ENCODE results near the gene GKAP1. TPM values are rescaled to one million over a fixed set of nuclear protein-coding genes. Genes with fewer than 3 reads are reported as not detected.

Gene GKAP1
- total and polyA plus RNA-seq, 2 experiments from 2014 or later, result 4.0 to 16.7 TPM

DNA sequence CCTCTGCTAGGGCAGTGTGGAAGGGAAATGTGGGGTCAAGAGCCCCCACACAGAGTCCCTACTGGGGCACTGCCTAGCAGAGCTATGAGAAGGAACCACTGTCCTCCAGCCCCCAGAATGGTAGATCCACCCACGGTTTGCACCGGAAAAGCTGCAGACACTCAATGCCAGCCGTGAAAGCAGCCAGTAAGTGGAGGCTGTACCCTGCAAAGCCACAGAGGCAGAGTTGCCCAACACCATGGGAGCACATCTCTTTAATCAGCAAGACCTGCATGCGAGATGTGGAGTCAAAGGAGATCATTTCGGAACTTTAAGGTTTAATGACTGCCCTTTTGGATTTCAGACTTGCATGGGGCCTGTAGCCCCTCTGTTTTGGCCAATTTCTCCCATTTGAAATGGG, 52.2 kb downstream of the GKAP1 start (continued):
- TF ChIP-seq, protein P1, sequence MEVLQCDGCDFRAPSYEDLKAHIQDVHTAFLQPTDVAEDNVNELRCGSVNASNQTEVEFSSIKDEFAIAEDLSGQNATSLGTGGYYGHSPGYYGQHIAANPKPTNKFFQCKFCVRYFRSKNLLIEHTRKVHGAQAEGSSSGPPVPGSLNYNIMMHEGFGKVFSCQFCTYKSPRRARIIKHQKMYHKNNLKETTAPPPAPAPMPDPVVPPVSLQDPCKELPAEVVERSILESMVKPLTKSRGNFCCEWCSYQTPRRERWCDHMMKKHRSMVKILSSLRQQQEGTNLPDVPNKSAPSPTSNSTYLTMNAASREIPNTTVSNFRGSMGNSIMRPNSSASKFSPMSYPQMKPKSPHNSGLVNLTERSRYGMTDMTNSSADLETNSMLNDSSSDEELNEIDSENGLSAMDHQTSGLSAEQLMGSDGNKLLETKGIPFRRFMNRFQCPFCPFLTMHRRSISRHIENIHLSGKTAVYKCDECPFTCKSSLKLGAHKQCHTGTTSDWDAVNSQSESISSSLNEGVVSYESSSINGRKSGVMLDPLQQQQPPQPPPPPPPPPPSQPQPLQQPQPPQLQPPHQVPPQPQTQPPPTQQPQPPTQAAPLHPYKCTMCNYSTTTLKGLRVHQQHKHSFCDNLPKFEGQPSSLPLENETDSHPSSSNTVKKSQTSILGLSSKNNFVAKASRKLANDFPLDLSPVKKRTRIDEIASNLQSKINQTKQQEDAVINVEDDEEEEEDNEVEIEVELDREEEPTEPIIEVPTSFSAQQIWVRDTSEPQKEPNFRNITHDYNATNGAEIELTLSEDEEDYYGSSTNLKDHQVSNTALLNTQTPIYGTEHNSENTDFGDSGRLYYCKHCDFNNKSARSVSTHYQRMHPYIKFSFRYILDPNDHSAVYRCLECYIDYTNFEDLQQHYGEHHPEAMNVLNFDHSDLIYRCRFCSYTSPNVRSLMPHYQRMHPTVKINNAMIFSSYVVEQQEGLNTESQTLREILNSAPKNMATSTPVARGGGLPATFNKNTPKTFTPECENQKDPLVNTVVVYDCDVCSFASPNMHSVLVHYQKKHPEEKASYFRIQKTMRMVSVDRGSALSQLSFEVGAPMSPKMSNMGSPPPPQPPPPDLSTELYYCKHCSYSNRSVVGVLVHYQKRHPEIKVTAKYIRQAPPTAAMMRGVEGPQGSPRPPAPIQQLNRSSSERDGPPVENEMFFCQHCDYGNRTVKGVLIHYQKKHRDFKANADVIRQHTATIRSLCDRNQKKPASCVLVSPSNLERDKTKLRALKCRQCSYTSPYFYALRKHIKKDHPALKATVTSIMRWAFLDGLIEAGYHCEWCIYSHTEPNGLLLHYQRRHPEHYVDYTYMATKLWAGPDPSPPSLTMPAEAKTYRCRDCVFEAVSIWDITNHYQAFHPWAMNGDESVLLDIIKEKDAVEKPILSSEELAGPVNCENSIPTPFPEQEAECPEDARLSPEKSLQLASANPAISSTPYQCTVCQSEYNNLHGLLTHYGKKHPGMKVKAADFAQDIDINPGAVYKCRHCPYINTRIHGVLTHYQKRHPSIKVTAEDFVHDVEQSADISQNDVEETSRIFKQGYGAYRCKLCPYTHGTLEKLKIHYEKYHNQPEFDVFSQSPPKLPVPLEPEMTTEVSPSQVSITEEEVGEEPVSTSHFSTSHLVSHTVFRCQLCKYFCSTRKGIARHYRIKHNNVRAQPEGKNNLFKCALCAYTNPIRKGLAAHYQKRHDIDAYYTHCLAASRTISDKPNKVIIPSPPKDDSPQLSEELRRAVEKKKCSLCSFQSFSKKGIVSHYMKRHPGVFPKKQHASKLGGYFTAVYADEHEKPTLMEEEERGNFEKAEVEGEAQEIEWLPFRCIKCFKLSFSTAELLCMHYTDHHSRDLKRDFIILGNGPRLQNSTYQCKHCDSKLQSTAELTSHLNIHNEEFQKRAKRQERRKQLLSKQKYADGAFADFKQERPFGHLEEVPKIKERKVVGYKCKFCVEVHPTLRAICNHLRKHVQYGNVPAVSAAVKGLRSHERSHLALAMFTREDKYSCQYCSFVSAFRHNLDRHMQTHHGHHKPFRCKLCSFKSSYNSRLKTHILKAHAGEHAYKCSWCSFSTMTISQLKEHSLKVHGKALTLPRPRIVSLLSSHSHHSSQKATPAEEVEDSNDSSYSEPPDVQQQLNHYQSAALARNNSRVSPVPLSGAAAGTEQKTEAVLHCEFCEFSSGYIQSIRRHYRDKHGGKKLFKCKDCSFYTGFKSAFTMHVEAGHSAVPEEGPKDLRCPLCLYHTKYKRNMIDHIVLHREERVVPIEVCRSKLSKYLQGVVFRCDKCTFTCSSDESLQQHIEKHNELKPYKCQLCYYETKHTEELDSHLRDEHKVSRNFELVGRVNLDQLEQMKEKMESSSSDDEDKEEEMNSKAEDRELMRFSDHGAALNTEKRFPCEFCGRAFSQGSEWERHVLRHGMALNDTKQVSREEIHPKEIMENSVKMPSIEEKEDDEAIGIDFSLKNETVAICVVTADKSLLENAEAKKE (CRISPR knock-in tag; IDR thresholded peaks at IDR 0.05), result no peak
- TF ChIP-seq JUNB (IDR thresholded peaks at IDR 0.05; ENCODE audit: unreplicated experiment), result no peak
- no peak for TF ChIP-seq CTCF (conservative IDR thresholded peaks at IDR 0.05; ENCODE audit: low read depth in 2 of 2)

- Histone ChIP-seq H4K20me1 (replicated peaks; ENCODE audit: insufficient read depth) (no peaks in the 10 kb centered on the region), H3K27me3 (ENCODE audit: insufficient read depth) (no peaks in the 10 kb centered on the region), H3F3A (replicated peaks; ENCODE audit: low read depth) (no peaks in the 10 kb centered on the region), H3K79me2 (replicated peaks; ENCODE audit: insufficient read depth) (no peaks in the 10 kb centered on the region), H3K4me2 (no peak overlapping the region), H3K27ac (ENCODE audit: low read depth) (no peak overlapping the region), H3K9me2 (ENCODE audit: insufficient read depth) (no peaks in the 10 kb centered on the region), H3K4me3 (no peak overlapping the region), H3K36me3 (ENCODE audit: insufficient read depth) (no peaks in the 10 kb centered on the region), H3K4me1 (ENCODE audit: insufficient read depth) (no peaks in the 10 kb centered on the region), H2AFZ (no peak overlapping the region)
- ATAC-seq (no peak), DNase-seq (ENCODE audit: low spot score) (no peak)
- TF ChIP-seq STAT1 (IDR thresholded peaks at IDR 0.05; ENCODE audit: unreplicated experiment) (no peak), EZH2phosphoT487 (IDR thresholded peaks at IDR 0.05; ENCODE audit: unreplicated experiment) (no peak)
- no peaks in the 10 kb centered on the region for H3K36me3 Mint-ChIP-seq (ENCODE audit: low read depth)
- no peaks in the 10 kb centered on the region for H3K27me3 Mint-ChIP-seq (ENCODE audit: insufficient read depth, low read depth, poor library complexity)
- H3K4me1 Mint-ChIP-seq, result no peaks in the 10 kb centered on the region
- H3K27ac Mint-ChIP-seq, result no peak overlapping the region
- H3K4me3 Mint-ChIP-seq, result no peak overlapping the region
- H3K9me3 Mint-ChIP-seq, result no peaks in the 10 kb centered on the region
These were observed 63.1 kb downstream of the GKAP1 start for GRCh38 chr9:83754383-83754977.
